DND-41 (cell line): ENCODE data around the gene COLEC12.

Source experiments
- CTCF ChIP-seq: IDR thresholded peaks from 2 replicates; pipeline ENCODE4 v1.5.1; 2012; ENCODE audit warnings: borderline replicate concordance, low read length, moderate library complexity, mild to moderate bottlenecking; ENCODE audit not compliant: poor library complexity, severe bottlenecking; ENCODE audit errors: extremely low read depth
- EZH2 ChIP-seq: IDR thresholded peaks from 3 replicates; pipeline ENCODE4 v1.6.1; 2012; ENCODE audit warnings: borderline replicate concordance, low read depth, mild to moderate bottlenecking, moderate library complexity, low read length, inconsistent platforms; ENCODE audit not compliant: severe bottlenecking

GRCh38 chr18:312415-312814, 188.1 kb downstream of the COLEC12 start:
- TF ChIP-seq CTCF = no peak
- no peak for TF ChIP-seq EZH2
